ENCODE data around the gene LRMDA.

The LRMDA gene

DNA sequence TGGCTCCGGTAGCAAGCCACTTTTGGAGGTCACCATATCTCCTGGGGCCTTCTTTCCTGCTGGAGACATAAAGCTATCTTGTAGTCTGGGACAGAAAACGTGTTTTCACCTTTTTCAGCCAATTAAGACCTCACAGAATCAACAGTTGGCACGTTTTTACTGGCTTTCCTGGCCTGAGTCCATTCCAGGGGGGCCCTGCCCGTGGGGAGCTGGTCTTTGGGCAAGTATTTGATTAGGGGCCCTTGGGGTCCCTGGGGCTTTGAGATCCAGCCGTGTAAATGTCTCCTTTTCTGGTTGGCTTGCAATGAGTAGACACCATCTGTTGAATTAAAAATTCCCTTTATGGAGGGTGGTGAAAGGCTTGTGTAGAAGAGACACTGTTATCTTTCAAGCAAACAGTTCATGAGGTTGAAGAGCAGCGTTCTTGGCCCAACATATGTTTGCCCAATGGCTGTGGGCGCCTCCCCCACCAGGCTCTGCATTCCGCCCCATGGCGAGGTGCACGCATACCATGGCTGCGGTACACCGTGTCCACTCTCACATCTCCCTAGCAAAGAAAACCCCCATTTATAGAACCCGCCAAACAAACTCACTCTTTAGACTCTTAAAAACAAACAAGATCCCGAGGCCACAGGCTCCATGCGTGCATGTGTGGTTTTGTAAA lies 593.2 kb downstream of the LRMDA start:
- Histone ChIP-seq H3K79me2 (ENCODE audit: insufficient read depth, low read length) (no peaks in the 10 kb centered on the region), H3K36me3 (ENCODE audit: insufficient read depth, low read length) (no peaks in the 10 kb centered on the region), H3K9me3 (ENCODE audit: insufficient read depth, low read depth, low read length) (no peaks in the 10 kb centered on the region), H3K9ac (ENCODE audit: low read depth, low read length, poor library complexity, severe bottlenecking) (no peak overlapping the region), H3K4me2 (ENCODE audit: low read depth, low read length, poor library complexity, severe bottlenecking) (no peak overlapping the region), H3F3A (ENCODE audit: low read depth) (no peaks in the 10 kb centered on the region), H3K4me1 (ENCODE audit: insufficient read depth, low read length, poor library complexity, severe bottlenecking) (no peaks in the 10 kb centered on the region), H4K20me1 (ENCODE audit: insufficient read depth, low read length, poor library complexity, severe bottlenecking) (no peaks in the 10 kb centered on the region), H3K9me2 (replicated peaks; ENCODE audit: low read depth, low read length) (no peaks in the 10 kb centered on the region), H2AFZ (ENCODE audit: low read length) (no peak overlapping the region), H3K4me3 (ENCODE audit: low read length, poor library complexity, severe bottlenecking) (no peak overlapping the region), H3K27me3 (ENCODE audit: insufficient read depth, low read length, poor library complexity, severe bottlenecking) (no peaks in the 10 kb centered on the region)
- TF ChIP-seq CTCF (conservative IDR thresholded peaks at IDR 0.05; ENCODE audit: low read length) (no peak), EZH2phosphoT487 (IDR thresholded peaks at IDR 0.05; ENCODE audit: borderline replicate concordance) (no peak)

DNA sequence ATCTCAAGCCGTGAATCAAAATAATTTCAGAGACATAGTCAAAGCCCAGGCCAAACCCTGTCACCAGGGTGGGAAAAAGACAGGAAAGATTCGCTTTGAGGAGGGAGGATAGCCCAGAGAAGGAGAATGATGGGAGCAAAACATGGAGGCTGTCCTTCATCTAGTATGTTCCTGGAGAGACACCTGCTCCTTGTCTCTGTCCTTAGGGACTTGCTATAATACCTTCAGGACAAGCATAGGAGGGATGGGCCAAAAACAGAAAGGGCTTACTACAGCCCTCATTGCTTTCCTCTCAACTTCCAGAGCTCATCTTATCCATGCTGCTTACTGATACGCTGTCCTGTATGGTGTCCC lies 593.7 kb downstream of the LRMDA start:
- no peak overlapping the region for H3K4me3 ChIP-seq (ENCODE audit: low read length, poor library complexity, severe bottlenecking)
- no peaks in the 10 kb centered on the region for H3K9me3 ChIP-seq (ENCODE audit: insufficient read depth, low read depth, low read length)
- no peaks in the 10 kb centered on the region for H3F3A ChIP-seq (ENCODE audit: low read depth)
- H3K9me2 ChIP-seq (replicated peaks; ENCODE audit: low read depth, low read length), result no peaks in the 10 kb centered on the region
- no peaks in the 10 kb centered on the region for H4K20me1 ChIP-seq (ENCODE audit: insufficient read depth, low read length, poor library complexity, severe bottlenecking)
- H3K9ac ChIP-seq (ENCODE audit: low read depth, low read length, poor library complexity, severe bottlenecking), result no peak overlapping the region
- H3K79me2 ChIP-seq (ENCODE audit: insufficient read depth, low read length), result no peaks in the 10 kb centered on the region
- no peak overlapping the region for H2AFZ ChIP-seq (ENCODE audit: low read length)
- H3K36me3 ChIP-seq (ENCODE audit: insufficient read depth, low read length), result no peaks in the 10 kb centered on the region
- TF ChIP-seq CTCF (conservative IDR thresholded peaks at IDR 0.05; ENCODE audit: low read length) (no peak), EZH2phosphoT487 (IDR thresholded peaks at IDR 0.05; ENCODE audit: borderline replicate concordance) (no peak)
- H3K4me1 ChIP-seq (ENCODE audit: insufficient read depth, low read length, poor library complexity, severe bottlenecking), result no peaks in the 10 kb centered on the region
- H3K4me2 ChIP-seq (ENCODE audit: low read depth, low read length, poor library complexity, severe bottlenecking), result no peak overlapping the region
- no peaks in the 10 kb centered on the region for H3K27me3 ChIP-seq (ENCODE audit: insufficient read depth, low read length, poor library complexity, severe bottlenecking)

DNA sequence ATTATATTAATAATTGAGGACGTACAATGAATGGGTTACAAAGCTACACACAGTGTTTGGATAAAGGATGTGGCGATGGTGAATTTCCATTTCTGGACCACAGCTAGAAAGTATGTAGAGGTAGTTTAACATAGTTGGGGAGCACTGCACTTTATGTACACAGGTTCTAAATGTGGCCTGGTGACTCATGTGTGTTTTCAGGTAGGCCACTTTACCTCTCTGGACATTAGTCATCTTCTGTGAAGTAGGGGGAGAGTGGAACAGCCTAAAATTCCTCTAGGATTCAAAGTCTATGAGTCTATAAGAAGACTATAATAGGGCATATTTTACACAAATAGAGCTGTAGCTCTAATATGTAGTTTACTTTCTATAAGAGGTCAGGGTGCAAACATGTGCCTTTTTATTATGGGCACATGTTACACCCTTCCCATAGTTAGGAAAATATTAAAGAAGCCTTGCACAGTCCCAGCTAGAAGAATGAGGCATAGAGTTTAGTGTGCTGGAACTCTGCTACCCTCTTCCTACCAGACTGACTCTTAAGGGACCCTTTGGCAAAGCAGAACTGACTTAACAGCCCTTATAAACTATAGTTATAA lies 594.9 kb downstream of the LRMDA start:
- Histone ChIP-seq H4K20me1 (ENCODE audit: insufficient read depth, low read length, poor library complexity, severe bottlenecking) (no peaks in the 10 kb centered on the region), H3K36me3 (ENCODE audit: insufficient read depth, low read length) (no peaks in the 10 kb centered on the region), H3K4me3 (ENCODE audit: low read length, poor library complexity, severe bottlenecking) (no peak overlapping the region), H3K79me2 (ENCODE audit: insufficient read depth, low read length) (no peaks in the 10 kb centered on the region), H2AFZ (ENCODE audit: low read length) (no peak overlapping the region), H3K9me2 (replicated peaks; ENCODE audit: low read depth, low read length) (no peaks in the 10 kb centered on the region), H3K27me3 (ENCODE audit: insufficient read depth, low read length, poor library complexity, severe bottlenecking) (no peaks in the 10 kb centered on the region), H3K9me3 (ENCODE audit: insufficient read depth, low read depth, low read length) (no peaks in the 10 kb centered on the region), H3K9ac (ENCODE audit: low read depth, low read length, poor library complexity, severe bottlenecking) (no peak overlapping the region), H3F3A (ENCODE audit: low read depth) (no peaks in the 10 kb centered on the region), H3K4me1 (ENCODE audit: insufficient read depth, low read length, poor library complexity, severe bottlenecking) (no peaks in the 10 kb centered on the region), H3K4me2 (ENCODE audit: low read depth, low read length, poor library complexity, severe bottlenecking) (no peak overlapping the region)
- TF ChIP-seq CTCF (conservative IDR thresholded peaks at IDR 0.05; ENCODE audit: low read length) (no peak), EZH2phosphoT487 (IDR thresholded peaks at IDR 0.05; ENCODE audit: borderline replicate concordance) (no peak)

Measured in Loucy (cell line).